ENCODE results near the gene DEPDC1B. TPM values are rescaled to one million over a fixed set of nuclear protein-coding genes. Genes with fewer than 3 reads are reported as not detected.

Gene DEPDC1B
- total RNA-seq, 1 experiment from 2014 or later: 29.2 TPM

DNA sequence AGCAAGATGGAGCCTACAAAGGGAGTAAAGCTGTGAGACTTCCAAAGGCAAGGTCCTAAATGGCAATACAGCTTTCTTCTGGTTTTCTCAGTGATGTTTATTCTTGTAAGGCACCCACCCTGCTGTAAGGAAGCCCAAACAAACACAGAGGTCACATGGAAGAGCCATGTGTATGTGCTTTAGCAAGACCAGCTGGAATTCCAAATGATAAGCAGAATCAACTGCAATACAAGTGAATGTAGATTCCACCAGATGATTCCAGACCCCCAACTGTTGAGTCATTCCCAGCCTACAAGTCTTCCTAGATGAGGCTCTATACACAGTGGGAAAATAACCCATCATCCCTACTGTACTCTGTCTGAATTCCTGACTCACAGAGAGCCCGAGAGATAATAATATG lies 122.8 kb downstream of the DEPDC1B start:
- CTCF ChIA-PET: interaction anchor here (0.6 kb wide), 1 partner anchor 82 kb away, joined by 3 read pairs; no protein-coding TSS in a partner anchor
- Histone ChIP-seq H3K27me3 (ENCODE audit: insufficient read depth, low read depth) (no peaks in the 10 kb centered on the region), H3K4me3 (no peak overlapping the region), H3K9me3 (ENCODE audit: insufficient read depth, low read depth) (no peaks in the 10 kb centered on the region), H3K27ac (no peak overlapping the region), H3K79me2 (ENCODE audit: low read depth) (no peaks in the 10 kb centered on the region), H4K20me1 (ENCODE audit: insufficient read depth) (no peaks in the 10 kb centered on the region), H3K36me3 (ENCODE audit: low read depth) (no peaks in the 10 kb centered on the region), H3F3A (ENCODE audit: insufficient read depth, low read depth) (no peaks in the 10 kb centered on the region), H3K4me1 (replicated peaks; ENCODE audit: insufficient read depth) (no peaks in the 10 kb centered on the region), H3K4me2 (no peak overlapping the region), H2AFZ (no peak overlapping the region), H3K9me2 (ENCODE audit: insufficient read depth) (no peaks in the 10 kb centered on the region)
- no TSS peak for BruUV-seq (replicated peaks)
- POLR2A ChIA-PET (ENCODE audit: unreplicated experiment): no interaction called here
- TF ChIP-seq EZH2 (IDR thresholded peaks at IDR 0.05; ENCODE audit: low read depth): no peak
- TF ChIP-seq, protein P1, sequence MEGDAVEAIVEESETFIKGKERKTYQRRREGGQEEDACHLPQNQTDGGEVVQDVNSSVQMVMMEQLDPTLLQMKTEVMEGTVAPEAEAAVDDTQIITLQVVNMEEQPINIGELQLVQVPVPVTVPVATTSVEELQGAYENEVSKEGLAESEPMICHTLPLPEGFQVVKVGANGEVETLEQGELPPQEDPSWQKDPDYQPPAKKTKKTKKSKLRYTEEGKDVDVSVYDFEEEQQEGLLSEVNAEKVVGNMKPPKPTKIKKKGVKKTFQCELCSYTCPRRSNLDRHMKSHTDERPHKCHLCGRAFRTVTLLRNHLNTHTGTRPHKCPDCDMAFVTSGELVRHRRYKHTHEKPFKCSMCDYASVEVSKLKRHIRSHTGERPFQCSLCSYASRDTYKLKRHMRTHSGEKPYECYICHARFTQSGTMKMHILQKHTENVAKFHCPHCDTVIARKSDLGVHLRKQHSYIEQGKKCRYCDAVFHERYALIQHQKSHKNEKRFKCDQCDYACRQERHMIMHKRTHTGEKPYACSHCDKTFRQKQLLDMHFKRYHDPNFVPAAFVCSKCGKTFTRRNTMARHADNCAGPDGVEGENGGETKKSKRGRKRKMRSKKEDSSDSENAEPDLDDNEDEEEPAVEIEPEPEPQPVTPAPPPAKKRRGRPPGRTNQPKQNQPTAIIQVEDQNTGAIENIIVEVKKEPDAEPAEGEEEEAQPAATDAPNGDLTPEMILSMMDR (conservative IDR thresholded peaks at IDR 0.05): no peak
- DNase-seq: no peak
- intact Hi-C loops (cut with micrococcal nuclease; ENCODE audit: unreplicated experiment): no loop called here

DNA sequence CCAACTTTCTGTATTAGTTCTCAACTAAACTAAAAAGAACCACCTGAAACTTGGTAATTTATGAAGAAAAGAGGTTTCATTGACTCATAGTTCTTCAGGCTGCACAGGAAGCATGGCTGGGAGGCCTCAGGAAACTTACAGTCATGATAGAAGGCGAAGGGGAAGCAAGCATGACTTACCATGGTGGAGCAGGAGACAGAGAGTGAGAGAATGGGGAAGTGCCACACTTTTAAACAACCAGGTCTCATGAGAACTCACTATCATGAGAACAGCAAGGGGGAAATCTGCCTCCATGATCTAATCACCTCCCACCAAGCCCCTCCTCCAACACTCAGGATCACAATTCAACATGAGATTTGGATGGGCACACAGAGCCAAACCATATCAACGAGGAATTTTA lies 123.5 kb downstream of the DEPDC1B start:
- H3K27me3 ChIP-seq (ENCODE audit: insufficient read depth, low read depth): no peaks in the 10 kb centered on the region
- H3K36me3 ChIP-seq (ENCODE audit: low read depth): no peaks in the 10 kb centered on the region
- H3K79me2 ChIP-seq (ENCODE audit: low read depth): no peaks in the 10 kb centered on the region
- no peaks in the 10 kb centered on the region for H3K9me3 ChIP-seq (ENCODE audit: insufficient read depth, low read depth)
- H2AFZ ChIP-seq: no peak overlapping the region
- intact Hi-C loops (cut with micrococcal nuclease; ENCODE audit: unreplicated experiment): no loop called here
- no peaks in the 10 kb centered on the region for H4K20me1 ChIP-seq (ENCODE audit: insufficient read depth)
- H3K4me2 ChIP-seq: no peak overlapping the region
- H3F3A ChIP-seq (ENCODE audit: insufficient read depth, low read depth): no peaks in the 10 kb centered on the region
- H3K4me1 ChIP-seq (replicated peaks; ENCODE audit: insufficient read depth): no peaks in the 10 kb centered on the region
- H3K9me2 ChIP-seq (ENCODE audit: insufficient read depth): no peaks in the 10 kb centered on the region
- no peak for DNase-seq
- no peak for TF ChIP-seq EZH2 (IDR thresholded peaks at IDR 0.05; ENCODE audit: low read depth)
- TF ChIP-seq, protein P1 (conservative IDR thresholded peaks at IDR 0.05): no peak
- no TSS peak for BruUV-seq (replicated peaks)
- ChIA-PET CTCF (interaction anchor here (0.6 kb wide), 1 partner anchor 82 kb away, joined by 3 read pairs; no protein-coding TSS in a partner anchor), POLR2A (ENCODE audit: unreplicated experiment) (no interaction called here)
- H3K27ac ChIP-seq: no peak overlapping the region
- H3K4me3 ChIP-seq: no peak overlapping the region

DNA sequence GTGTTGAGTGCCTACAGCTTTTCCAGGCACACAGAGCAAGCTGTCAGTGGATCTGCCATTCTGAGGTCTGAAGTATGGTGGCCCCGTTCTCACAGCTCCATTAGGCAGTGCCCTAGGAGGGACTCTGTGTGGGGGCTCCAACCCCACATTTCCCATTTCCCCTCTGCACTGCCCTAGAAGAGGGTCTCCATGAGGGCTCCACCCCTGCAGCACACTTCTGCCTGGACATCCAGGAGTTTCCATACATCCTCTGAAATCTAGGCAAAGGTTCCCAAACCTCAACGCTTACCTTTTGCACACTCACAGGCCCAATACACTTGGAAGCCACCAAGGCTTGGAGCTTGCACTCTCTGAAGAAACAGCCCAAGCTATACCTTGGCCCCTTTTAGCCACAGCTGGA lies 131.3 kb downstream of the DEPDC1B start:
- no peak for TF ChIP-seq EZH2 (IDR thresholded peaks at IDR 0.05; ENCODE audit: low read depth)
- TF ChIP-seq, protein P1 (conservative IDR thresholded peaks at IDR 0.05): no peak
- no peaks in the 10 kb centered on the region for H3K9me3 ChIP-seq (ENCODE audit: insufficient read depth, low read depth)
- no peaks in the 10 kb centered on the region for H4K20me1 ChIP-seq (ENCODE audit: insufficient read depth)
- H3K9me2 ChIP-seq (ENCODE audit: insufficient read depth): no peaks in the 10 kb centered on the region
- H3F3A ChIP-seq (ENCODE audit: insufficient read depth, low read depth): no peaks in the 10 kb centered on the region
- H2AFZ ChIP-seq: no peak overlapping the region
- H3K4me1 ChIP-seq (replicated peaks; ENCODE audit: insufficient read depth): no peaks in the 10 kb centered on the region
- BruUV-seq (replicated peaks): no TSS peak
- H3K27me3 ChIP-seq (ENCODE audit: insufficient read depth, low read depth): no peaks in the 10 kb centered on the region
- intact Hi-C loops (cut with micrococcal nuclease; ENCODE audit: unreplicated experiment): no loop called here
- CTCF ChIA-PET: no interaction called here
- H3K4me2 ChIP-seq: no peak overlapping the region
- no peak overlapping the region for H3K27ac ChIP-seq
- H3K36me3 ChIP-seq (ENCODE audit: low read depth): no peaks in the 10 kb centered on the region
- no peak for DNase-seq
- H3K79me2 ChIP-seq (ENCODE audit: low read depth): no peaks in the 10 kb centered on the region
- H3K4me3 ChIP-seq: no peak overlapping the region
- POLR2A ChIA-PET (ENCODE audit: unreplicated experiment): no interaction called here
